GOT3 (cell line): ENCODE measurements around the gene FAM222B.

Source experiments
- DNase-seq: peaks from one replicate; lab custom pipeline; 2025; ENCODE audit warnings: mixed read lengths; lab: John Stamatoyannopoulos, UW

Gene FAM222B

GRCh38 chr17:28773736-28774135 lies 68.9 kb downstream of the FAM222B start:
- DNase-seq, result no peak

GRCh38 chr17:28765038-28765437 lies 77.6 kb downstream of the FAM222B start:
- DNase-seq, result no peak

- DNase-seq, result no peak
Measured at GRCh38 chr17:28763804-28764266, 78.8 kb downstream of the FAM222B start.

- no peak for DNase-seq
Measured at GRCh38 chr17:28763137-28763799, 79.3 kb downstream of the FAM222B start.

- no peak for DNase-seq
Measured at GRCh38 chr17:28760601-28761562, 81.7 kb downstream of the FAM222B start.

- DNase-seq, result no peak
Measured at GRCh38 chr17:28759256-28759865, 83.2 kb downstream of the FAM222B start.

GRCh38 chr17:28758411-28759121 lies 84.0 kb downstream of the FAM222B start:
- DNase-seq, result no peak

- DNase-seq, result no peak
Measured at GRCh38 chr17:28756049-28756804, 86.4 kb downstream of the FAM222B start.

GRCh38 chr17:28755486-28755885 lies 87.1 kb downstream of the FAM222B start:
- no peak for DNase-seq

GRCh38 chr17:28751600-28752366 lies 90.8 kb downstream of the FAM222B start:
- no peak for DNase-seq

- peak; percentile 73 for DNase-seq
Measured at GRCh38 chr17:28750178-28751047, 92.2 kb downstream of the FAM222B start.

- no peak for DNase-seq
Measured at GRCh38 chr17:28749516-28750177, 92.9 kb downstream of the FAM222B start.

GRCh38 chr17:28748852-28749515 lies 93.6 kb downstream of the FAM222B start:
- DNase-seq, result no peak

- no peak for DNase-seq
Measured at GRCh38 chr17:28747801-28748750, 94.5 kb downstream of the FAM222B start.

GRCh38 chr17:28747051-28747691 lies 95.4 kb downstream of the FAM222B start:
- no peak for DNase-seq

- DNase-seq, result no peak
Measured at GRCh38 chr17:28746611-28747050, 96.0 kb downstream of the FAM222B start.
